Caco-2 (cell line): ENCODE results near the gene KRT79. TPM values are rescaled to one million over a fixed set of nuclear protein-coding genes. Genes with fewer than 3 reads are reported as not detected.

Source experiments
- BruUV-seq: library from RNA; stranded (reverse); fragments of 400-500 nt; replicated peaks from 2 replicates; lab custom pipeline; 2021; lab: Mats Ljungman, UMichigan
- CTCF ChIA-PET: fragments of 300-600 bp; sonication (Branson Sonifier 250); formaldehyde crosslinking; loops from one replicate; lab custom pipeline; 2022; ENCODE audit warnings: antibody characterized with exemption; lab: Charles Lee
- POLR2A ChIA-PET: fragments of 300-600 bp; sonication (Branson Sonifier 250); formaldehyde crosslinking; loops from one replicate; lab custom pipeline; 2022; ENCODE audit warnings: antibody characterized with exemption; lab: Charles Lee
- DNase-seq, 2 experiments: peaks; one replicate each; pipeline versions ENCODE4 v3.0.0 to v3.0.0-alpha.2; 2020 to 2022
- H3K27me3 ChIP-seq: replicated peaks from 2 replicates; pipeline ENCODE4 v1.6.0; 2011; ENCODE audit warnings: low read length; ENCODE audit not compliant: control insufficient read depth, insufficient read depth
- H3K36me3 ChIP-seq: 2 replicates; pipeline ENCODE4 v1.5.1; 2011; ENCODE audit warnings: low read length; ENCODE audit not compliant: control insufficient read depth, insufficient read depth
- H3K4me1 ChIP-seq: fragments of 250-450 bp; sonication (Bioruptor Pico); 2 replicates; pipeline ENCODE4 v1.5.1; 2020; ENCODE audit warnings: mild to moderate bottlenecking
- H3K4me3 ChIP-seq: 2 replicates; pipeline ENCODE4 v1.5.1; 2011; ENCODE audit warnings: low read depth, mild to moderate bottlenecking, control low read depth, low read length
- H3K9me3 ChIP-seq: fragments of 250-450 bp; sonication (Bioruptor Pico); 2 replicates; pipeline ENCODE4 v1.5.1; 2020; ENCODE audit warnings: mild to moderate bottlenecking, moderate library complexity
- H3K27ac Mint-ChIP-seq: one replicate; pipeline ENCODE4 v1.8.0; 2022; ENCODE audit warnings: mixed read lengths; ENCODE audit not compliant: unreplicated experiment
- H3K27me3 Mint-ChIP-seq: one replicate; pipeline ENCODE4 v1.8.0; 2022; ENCODE audit warnings: mixed read lengths; ENCODE audit not compliant: insufficient read depth, unreplicated experiment
- H3K36me3 Mint-ChIP-seq: one replicate; pipeline ENCODE4 v1.8.0; 2022; ENCODE audit warnings: mild to moderate bottlenecking, mixed read lengths; ENCODE audit not compliant: insufficient read depth, unreplicated experiment
- H3K4me1 Mint-ChIP-seq: one replicate; pipeline ENCODE4 v1.8.0; 2022; ENCODE audit warnings: low read depth, mixed read lengths; ENCODE audit not compliant: unreplicated experiment
- H3K4me3 Mint-ChIP-seq: one replicate; pipeline ENCODE4 v1.8.0; 2022; ENCODE audit warnings: mild to moderate bottlenecking, moderate library complexity, mixed read lengths; ENCODE audit not compliant: unreplicated experiment
- H3K9me3 Mint-ChIP-seq: one replicate; pipeline ENCODE4 v1.8.0; 2022; ENCODE audit warnings: mixed read lengths; ENCODE audit not compliant: unreplicated experiment
- intact Hi-C: fragments of 100-400 bp; cut with micrococcal nuclease; formaldehyde crosslinking; loops from one replicate; pipeline ENCODE4 v1.10.0; 2022; ENCODE audit not compliant: unreplicated experiment
- total RNA-seq: library from RNA; stranded (reverse); gene quantifications from 2 replicates; pipeline ENCODE4 v1.2.3, GENCODE V29; 2022
- TF ChIP-seq, protein P1 (sequence below), 2 experiments: fragments of 200-600 bp in 1 of 2; IDR thresholded peaks; 1 replicate in 1 of 2; 2 replicates in 1 of 2; pipeline versions ENCODE4 v1.5.1 to v1.8.0; 2011 to 2022; ENCODE audit warnings: antibody characterized with exemption in 1 of 2, control low read depth in 1 of 2, inconsistent platforms in 1 of 2, low read depth in 1 of 2, low read length in 1 of 2, mild to moderate bottlenecking in 1 of 2, moderate library complexity in 1 of 2; ENCODE audit not compliant: insufficient read depth in 1 of 2, severe bottlenecking in 1 of 2, unreplicated experiment in 1 of 2

KRT79 gene
- total RNA-seq, 1 experiment from 2014 or later, result not detected

DNA sequence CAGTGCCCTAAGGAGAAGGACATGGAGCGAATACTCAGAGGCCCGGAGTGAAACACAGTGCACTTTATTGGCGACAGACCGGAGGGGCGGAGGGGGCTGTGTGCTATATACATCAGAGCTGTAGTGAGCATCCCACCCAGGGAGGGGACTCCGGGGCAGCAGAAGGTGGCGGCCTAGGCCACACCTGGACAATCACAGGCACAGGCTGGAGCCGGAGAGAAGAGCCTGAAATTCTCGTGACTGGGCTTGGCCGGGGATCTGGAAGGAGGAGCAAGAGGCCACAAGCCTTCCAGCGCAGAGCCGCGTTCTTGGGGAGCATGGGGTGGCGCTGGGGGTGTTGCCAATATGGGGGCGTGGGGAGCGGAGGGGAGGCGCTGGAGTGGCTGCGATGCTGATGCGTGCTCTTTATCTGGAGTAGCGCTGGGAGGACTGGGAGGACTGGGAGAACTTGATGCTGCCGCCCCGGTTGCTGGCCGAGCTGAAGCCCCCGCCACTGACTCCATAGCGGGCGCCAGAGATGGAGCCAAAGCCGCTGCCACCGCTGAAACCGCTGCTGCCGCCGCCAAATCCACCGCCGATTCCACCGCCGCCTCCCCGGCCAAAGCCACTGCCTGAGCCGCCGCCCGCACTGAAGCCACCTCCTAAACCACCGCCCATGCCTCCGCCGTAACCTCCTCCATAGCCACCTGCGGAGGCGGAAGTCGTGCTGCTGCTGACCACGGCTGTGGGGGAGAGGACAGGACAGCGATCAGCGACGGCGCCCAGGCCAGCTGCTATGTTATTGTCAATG is 44.3 kb downstream of the KRT79 start:
- DNase-seq, result no peak
- Mint-ChIP-seq H3K36me3 (no peaks in the 10 kb centered on the region), H3K9me3 (peaks cover 9% of the 10 kb centered on the region), H3K4me3 (no peak overlapping the region), H3K27ac (no peak overlapping the region), H3K27me3 (peaks cover 7% of the 10 kb centered on the region), H3K4me1 (no peaks in the 10 kb centered on the region)
- Histone ChIP-seq H3K4me3 (no peak overlapping the region), H3K36me3 (no peaks in the 10 kb centered on the region), H3K27me3 (no peaks in the 10 kb centered on the region), H3K4me1 (no peaks in the 10 kb centered on the region), H3K9me3 (no peaks in the 10 kb centered on the region)
- POLR2A ChIA-PET, result no interaction called here
- BruUV-seq, result no TSS peak
- intact Hi-C loops, result no loop called here
- TF ChIP-seq, protein P1, sequence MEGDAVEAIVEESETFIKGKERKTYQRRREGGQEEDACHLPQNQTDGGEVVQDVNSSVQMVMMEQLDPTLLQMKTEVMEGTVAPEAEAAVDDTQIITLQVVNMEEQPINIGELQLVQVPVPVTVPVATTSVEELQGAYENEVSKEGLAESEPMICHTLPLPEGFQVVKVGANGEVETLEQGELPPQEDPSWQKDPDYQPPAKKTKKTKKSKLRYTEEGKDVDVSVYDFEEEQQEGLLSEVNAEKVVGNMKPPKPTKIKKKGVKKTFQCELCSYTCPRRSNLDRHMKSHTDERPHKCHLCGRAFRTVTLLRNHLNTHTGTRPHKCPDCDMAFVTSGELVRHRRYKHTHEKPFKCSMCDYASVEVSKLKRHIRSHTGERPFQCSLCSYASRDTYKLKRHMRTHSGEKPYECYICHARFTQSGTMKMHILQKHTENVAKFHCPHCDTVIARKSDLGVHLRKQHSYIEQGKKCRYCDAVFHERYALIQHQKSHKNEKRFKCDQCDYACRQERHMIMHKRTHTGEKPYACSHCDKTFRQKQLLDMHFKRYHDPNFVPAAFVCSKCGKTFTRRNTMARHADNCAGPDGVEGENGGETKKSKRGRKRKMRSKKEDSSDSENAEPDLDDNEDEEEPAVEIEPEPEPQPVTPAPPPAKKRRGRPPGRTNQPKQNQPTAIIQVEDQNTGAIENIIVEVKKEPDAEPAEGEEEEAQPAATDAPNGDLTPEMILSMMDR (IDR thresholded peaks at IDR 0.05; ENCODE audit: insufficient read depth in 1 of 2, low read depth in 1 of 2, low read length in 1 of 2, severe bottlenecking in 1 of 2, unreplicated experiment in 1 of 2), result no peak
- CTCF ChIA-PET, result no interaction called here

DNA sequence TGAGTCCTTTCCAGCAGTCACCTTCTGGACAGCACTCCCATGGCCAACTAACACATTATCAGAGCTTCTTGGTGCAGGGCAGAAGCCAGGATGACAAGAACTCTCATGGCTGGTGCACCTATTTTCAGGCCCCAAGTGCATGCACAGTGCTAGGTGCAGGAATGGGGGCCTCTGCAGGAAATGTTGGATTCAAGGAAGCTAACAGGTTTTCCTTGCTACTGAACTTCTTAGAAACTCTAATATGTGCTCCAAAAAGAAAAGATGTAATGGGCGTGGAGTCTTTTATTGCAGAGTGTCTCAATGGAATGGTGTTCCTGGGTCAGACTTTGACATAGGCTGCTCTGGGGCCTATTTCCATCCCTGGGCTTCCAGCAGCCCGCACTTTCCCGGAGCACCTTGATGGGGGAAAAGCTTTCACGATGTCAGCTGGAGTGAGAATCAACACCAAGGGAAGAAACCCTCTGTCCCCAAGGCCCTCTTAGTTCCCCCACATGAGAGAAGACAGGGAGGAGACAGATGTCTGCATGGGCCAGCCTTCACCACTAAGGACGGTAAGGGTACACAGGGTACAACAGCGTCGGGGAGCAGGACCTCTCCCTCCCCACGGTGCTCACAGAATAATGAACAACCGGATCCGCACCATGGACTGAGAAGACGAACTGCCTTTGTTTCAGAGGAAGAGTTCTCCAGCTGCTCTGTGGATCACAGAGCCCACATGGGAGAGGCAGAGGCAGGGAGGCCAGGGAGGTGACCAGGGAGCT is 45.1 kb downstream of the KRT79 start:
- intact Hi-C loops, result no loop called here
- Histone ChIP-seq H3K9me3 (no peaks in the 10 kb centered on the region), H3K4me1 (no peaks in the 10 kb centered on the region), H3K36me3 (no peaks in the 10 kb centered on the region), H3K27me3 (no peaks in the 10 kb centered on the region), H3K4me3 (no peak overlapping the region)
- Mint-ChIP-seq H3K36me3 (no peaks in the 10 kb centered on the region), H3K27ac (no peak overlapping the region), H3K9me3 (peaks cover 9% of the 10 kb centered on the region), H3K27me3 (peaks cover 8% of the 10 kb centered on the region), H3K4me1 (no peaks in the 10 kb centered on the region), H3K4me3 (no peak overlapping the region)
- BruUV-seq, result no TSS peak
- TF ChIP-seq, protein P1 (IDR thresholded peaks at IDR 0.05; ENCODE audit: insufficient read depth in 1 of 2, low read depth in 1 of 2, low read length in 1 of 2, severe bottlenecking in 1 of 2, unreplicated experiment in 1 of 2), result no peak
- POLR2A ChIA-PET, result no interaction called here
- DNase-seq, result no peak
- CTCF ChIA-PET, result no interaction called here

DNA sequence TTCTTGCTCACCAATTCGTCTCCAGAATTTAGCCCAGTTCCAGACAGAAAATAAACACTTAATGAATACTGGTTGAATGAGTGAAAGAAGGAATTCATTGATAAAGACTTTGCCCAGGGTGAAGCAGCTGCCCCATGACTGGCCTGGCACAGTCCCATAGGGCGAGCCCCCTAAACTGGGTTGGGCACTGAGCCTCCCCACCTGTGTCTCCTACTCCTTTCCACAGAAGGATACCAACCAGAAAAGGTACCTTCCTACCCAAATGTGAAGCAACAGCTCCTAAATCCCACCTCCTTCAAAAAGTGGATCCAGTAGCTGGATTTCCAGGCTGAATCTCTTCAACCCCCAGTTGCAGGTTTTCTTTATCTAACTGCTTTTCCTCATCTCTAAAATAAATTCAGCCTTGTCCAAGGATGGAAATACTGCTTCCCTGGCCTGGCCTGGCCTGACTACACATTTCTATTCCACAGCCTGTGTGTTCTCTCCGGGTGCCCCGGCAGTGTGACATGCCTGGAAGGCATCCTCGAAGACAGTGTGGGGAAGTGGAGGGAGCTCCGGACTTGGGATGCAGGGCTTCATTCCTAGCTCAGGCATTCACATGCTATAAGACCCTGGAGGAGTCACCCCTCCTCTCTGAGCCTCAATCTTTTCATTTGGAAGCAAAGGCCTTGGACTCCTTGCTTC is 45.8 kb downstream of the KRT79 start:
- no peak overlapping the region for H3K4me3 ChIP-seq
- no peaks in the 10 kb centered on the region for H3K9me3 ChIP-seq
- Mint-ChIP-seq H3K4me1 (no peaks in the 10 kb centered on the region), H3K27ac (no peak overlapping the region), H3K4me3 (no peak overlapping the region), H3K27me3 (peaks cover 10% of the 10 kb centered on the region), H3K9me3 (peaks cover 9% of the 10 kb centered on the region), H3K36me3 (no peaks in the 10 kb centered on the region)
- H3K27me3 ChIP-seq, result no peaks in the 10 kb centered on the region
- ChIA-PET CTCF (no interaction called here), POLR2A (no interaction called here)
- DNase-seq, result no peak
- no TSS peak for BruUV-seq
- intact Hi-C loops, result no loop called here
- no peaks in the 10 kb centered on the region for H3K4me1 ChIP-seq
- H3K36me3 ChIP-seq, result no peaks in the 10 kb centered on the region
- TF ChIP-seq, protein P1 (IDR thresholded peaks at IDR 0.05; ENCODE audit: insufficient read depth in 1 of 2, low read depth in 1 of 2, low read length in 1 of 2, severe bottlenecking in 1 of 2, unreplicated experiment in 1 of 2), result no peak
